ENCODE measurements around the gene PTBP3. TPM values are rescaled to one million over a fixed set of nuclear protein-coding genes. Genes with fewer than 3 reads are reported as not detected.
"Not testable (repeated sequence)": the region's sequence is repeated elsewhere in the genome, so short reads cannot be mapped to it uniquely, and the experiment has no call there.

PTBP3 gene
- total RNA-seq, 4 donors from 2014 or later = 24.5 to 50.3 (median 39.7) TPM

DNA sequence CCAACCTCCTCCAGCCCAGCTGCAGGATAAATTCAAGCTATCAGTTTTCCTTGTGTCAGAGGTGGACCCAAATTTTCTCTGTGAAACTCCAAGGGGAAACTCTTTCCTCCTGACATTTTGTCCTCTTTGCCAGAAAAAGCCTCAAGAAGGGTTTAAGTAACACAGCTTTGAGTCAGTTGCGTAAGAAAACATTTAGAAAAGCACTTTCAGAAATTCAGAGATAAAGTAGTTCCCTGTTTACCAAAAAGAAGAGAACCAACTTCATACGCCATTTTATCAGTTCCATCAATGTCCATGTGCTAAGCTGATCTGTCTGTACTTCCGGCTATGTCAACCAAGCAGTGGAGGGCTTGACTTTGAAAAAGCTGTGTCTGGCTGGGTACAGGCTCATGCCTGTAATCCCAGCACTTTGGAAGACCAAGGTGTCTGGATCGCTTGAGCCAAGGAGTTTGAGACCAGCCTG lies 138.4 kb downstream of the PTBP3 start:
- ATAC-seq (ENCODE audit: low FRiP score) = no peak
- TF ChIP-seq, protein P1, sequence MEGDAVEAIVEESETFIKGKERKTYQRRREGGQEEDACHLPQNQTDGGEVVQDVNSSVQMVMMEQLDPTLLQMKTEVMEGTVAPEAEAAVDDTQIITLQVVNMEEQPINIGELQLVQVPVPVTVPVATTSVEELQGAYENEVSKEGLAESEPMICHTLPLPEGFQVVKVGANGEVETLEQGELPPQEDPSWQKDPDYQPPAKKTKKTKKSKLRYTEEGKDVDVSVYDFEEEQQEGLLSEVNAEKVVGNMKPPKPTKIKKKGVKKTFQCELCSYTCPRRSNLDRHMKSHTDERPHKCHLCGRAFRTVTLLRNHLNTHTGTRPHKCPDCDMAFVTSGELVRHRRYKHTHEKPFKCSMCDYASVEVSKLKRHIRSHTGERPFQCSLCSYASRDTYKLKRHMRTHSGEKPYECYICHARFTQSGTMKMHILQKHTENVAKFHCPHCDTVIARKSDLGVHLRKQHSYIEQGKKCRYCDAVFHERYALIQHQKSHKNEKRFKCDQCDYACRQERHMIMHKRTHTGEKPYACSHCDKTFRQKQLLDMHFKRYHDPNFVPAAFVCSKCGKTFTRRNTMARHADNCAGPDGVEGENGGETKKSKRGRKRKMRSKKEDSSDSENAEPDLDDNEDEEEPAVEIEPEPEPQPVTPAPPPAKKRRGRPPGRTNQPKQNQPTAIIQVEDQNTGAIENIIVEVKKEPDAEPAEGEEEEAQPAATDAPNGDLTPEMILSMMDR (IDR thresholded peaks at IDR 0.05) = no peak

DNA sequence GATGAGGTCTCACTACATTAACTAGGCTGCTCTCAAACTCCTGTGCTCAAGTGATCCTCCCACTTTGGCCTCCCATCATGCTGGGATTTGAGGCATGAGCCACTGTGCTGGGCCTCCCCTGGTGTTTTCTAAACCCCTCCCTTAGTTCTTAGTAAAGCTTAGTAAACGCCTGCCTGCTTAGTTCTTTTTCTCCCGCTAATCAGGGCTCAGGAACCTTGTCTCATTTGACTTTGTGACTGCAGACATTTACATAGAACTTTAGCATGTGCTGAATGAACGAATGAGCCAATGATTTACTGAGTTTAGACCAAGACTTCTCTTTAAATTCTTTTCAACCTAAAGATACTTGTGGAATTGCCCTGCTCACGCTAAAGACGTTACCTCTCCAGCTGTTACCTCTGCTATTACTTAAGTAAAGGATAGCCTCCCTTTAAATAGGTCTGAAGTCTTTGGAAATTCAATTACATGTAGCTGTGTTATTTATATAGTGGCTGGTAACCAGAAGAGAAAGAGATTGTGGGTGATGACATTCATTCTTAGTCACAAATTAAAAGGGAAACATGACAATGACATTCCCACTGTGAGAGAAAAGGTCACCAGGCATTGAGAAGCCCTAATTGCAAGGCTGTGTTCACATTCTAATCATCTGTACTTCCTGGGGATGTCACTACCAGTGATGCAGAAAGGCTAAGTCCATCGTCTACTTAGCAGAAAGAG lies 139.7 kb downstream of the PTBP3 start:
- ATAC-seq (ENCODE audit: low FRiP score) (no peak), DNase-seq (ENCODE audit: low spot score) (no peak)
- TF ChIP-seq, protein P1 (IDR thresholded peaks at IDR 0.05) = no peak

More for the DNA sequence above, 138.4 kb downstream of the PTBP3 start:
- no peak for DNase-seq (ENCODE audit: low spot score)

DNA sequence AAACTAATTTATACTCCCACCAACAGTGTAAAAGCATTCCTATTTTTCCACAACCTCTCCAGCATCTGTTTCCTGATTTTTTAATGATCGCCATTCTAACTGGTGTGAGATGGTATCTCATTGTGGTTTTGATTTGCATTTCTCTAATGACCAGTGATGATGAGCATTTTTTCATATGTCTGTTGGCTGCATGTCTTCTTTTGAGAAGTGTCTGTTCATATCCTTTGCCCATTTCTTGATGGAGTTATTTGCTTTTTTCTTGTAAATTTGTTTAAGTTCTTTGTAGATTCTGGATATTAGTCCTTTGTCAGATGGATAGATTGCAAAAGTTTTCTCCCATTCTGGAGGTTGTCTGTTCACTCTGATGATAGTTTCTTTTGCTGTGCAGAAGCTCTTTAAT lies 143.1 kb downstream of the PTBP3 start:
- not testable (repeated sequence) for ATAC-seq (ENCODE audit: low FRiP score)

DNA sequence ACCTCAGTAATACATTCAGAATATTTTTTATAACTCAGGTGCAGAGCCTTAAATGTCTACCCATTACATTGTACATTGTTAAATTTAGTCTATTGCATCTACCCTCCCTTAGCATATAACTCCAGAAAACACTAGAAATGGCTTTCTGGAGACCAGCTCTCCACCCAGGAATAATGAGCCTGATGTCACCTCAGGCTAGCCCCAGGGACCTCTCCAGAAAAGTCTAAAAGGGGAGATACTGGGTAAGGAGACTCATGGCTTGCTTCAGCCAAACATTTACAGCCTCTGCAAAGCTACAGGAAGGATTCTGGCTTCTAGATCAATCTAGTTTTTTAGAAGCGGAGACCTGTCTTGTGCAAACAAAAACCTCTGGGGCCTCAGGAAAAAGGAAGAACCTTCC lies 144.5 kb downstream of the PTBP3 start:
- TF ChIP-seq, protein P1 (IDR thresholded peaks at IDR 0.05) = no peak
- ATAC-seq (ENCODE audit: low FRiP score) (no peak), DNase-seq (ENCODE audit: low spot score) (no peak)

More for the DNA sequence above, 143.1 kb downstream of the PTBP3 start:
- DNase-seq (ENCODE audit: low spot score) = not testable (repeated sequence)

DNA sequence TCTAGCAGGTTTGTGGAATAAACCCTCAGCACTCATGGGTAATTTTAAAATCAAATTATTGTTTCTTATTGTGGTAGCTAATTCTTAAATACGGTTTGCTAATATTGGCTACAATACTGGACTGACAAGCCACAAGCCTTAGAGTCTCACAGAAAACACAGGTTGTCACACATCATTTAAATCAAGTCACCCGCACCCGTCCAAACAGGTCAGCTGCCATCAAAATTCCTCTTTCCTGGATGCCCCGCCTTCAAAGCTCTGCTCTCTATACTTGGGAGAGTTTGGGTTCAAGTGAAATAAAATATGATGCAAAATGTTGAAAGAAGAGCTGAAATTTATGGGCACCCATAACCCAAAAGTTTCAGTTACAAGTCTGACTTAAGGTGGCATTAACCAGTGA lies 146.0 kb downstream of the PTBP3 start:
- TF ChIP-seq, protein P1 (IDR thresholded peaks at IDR 0.05) = no peak
- DNase-seq (ENCODE audit: low spot score) (no peak), ATAC-seq (ENCODE audit: low FRiP score) (no peak)

DNA sequence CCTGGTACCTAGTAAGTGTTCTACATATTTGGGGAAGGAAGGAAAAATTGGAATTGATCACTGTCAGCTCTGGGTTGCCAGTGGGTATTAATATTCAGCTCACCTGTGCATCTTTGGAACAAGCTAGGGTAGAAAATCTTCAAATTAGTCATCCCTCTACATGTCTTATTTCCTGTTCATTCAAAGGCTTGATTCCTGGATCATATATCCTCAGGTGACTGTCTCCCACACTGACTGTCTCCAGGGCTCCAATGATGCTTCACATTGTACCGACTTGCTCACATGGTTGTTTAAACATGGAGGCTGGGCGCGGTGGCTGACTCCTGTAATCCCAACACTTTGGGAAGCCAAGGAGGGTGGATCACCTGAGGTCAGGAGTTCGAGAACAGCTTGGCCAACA lies 146.7 kb downstream of the PTBP3 start:
- no peak for ATAC-seq (ENCODE audit: low FRiP score)
- TF ChIP-seq, protein P1 (IDR thresholded peaks at IDR 0.05) = no peak
- no peak for DNase-seq (ENCODE audit: low spot score)

DNA sequence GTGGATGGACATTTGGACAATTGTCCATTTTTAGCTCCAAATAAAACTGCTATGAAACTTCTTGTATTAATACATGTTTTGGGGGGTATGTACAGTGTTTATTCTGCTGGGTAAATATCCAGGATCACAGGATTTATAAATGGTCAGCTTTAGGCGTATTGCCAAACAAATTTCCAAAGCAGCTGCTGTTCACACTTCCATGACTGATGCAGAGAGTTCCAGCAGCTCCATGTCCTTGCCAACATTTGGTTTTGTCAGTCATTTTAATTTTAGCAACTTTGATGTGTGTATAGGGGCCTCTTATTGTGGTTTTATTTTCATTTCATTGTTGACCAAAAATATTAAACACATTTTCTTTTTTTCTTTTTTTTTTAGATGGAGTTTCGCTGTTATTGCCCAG lies 148.5 kb downstream of the PTBP3 start:
- no peak for ATAC-seq (ENCODE audit: low FRiP score)
- DNase-seq (ENCODE audit: low spot score) = no peak
- TF ChIP-seq, protein P1 (IDR thresholded peaks at IDR 0.05) = no peak

Data from omental fat pad (tissue), 4 donors.